SK-N-SH (cell line): ENCODE measurements around the gene RCOR3.
"Not testable (repeated sequence)": the region's sequence is repeated elsewhere in the genome, so short reads cannot be mapped to it uniquely, and the experiment has no call there.

Source experiments
- CTCF ChIP-seq: fragments of 200-600 bp; sonication (generic); IDR thresholded peaks from 2 replicates; pipeline ENCODE4 v1.6.1; 2017; ENCODE audit warnings: antibody characterized with exemption, mild to moderate bottlenecking, moderate library complexity
- EP300 ChIP-seq, 2 experiments: IDR thresholded peaks; 2 replicates each; pipeline versions ENCODE4 v1.4.0 to v1.6.1; 2012; ENCODE audit warnings: borderline replicate concordance in 1 of 2, low read depth in 1 of 2, low read length in 1 of 2
- EZH2phosphoT487 ChIP-seq: fragments of 200-600 bp; sonication (generic); IDR thresholded peaks from 2 replicates; pipeline ENCODE4 v1.6.1; 2017; ENCODE audit warnings: low read depth, mixed run types, mild to moderate bottlenecking, antibody characterized with exemption, moderate library complexity, borderline replicate concordance
- MXI1 ChIP-seq: IDR thresholded peaks from 2 replicates; pipeline ENCODE4 v1.6.1; 2012; ENCODE audit warnings: mild to moderate bottlenecking, low read depth, low read length, improper control_type of control experiment
- NRF1 ChIP-seq: IDR thresholded peaks from 2 replicates; pipeline ENCODE4 v1.6.1; 2012; ENCODE audit warnings: low read depth, mild to moderate bottlenecking, low read length
- PBX3 ChIP-seq: IDR thresholded peaks from 2 replicates; pipeline ENCODE4; 2012
- RAD21 ChIP-seq: IDR thresholded peaks from 2 replicates; pipeline ENCODE4 v1.6.1; 2012; ENCODE audit warnings: mild to moderate bottlenecking, low read length
- REST ChIP-seq: IDR thresholded peaks from 2 replicates; pipeline ENCODE4 v1.6.1; 2012; ENCODE audit warnings: mild to moderate bottlenecking, low read depth, low read length, moderate library complexity
- RXRA ChIP-seq: IDR thresholded peaks from 2 replicates; pipeline ENCODE4 v1.4.0; 2012; ENCODE audit warnings: low read depth, mild to moderate bottlenecking, borderline replicate concordance
- SIN3A ChIP-seq: IDR thresholded peaks from 2 replicates; pipeline ENCODE4 v1.6.1; 2012; ENCODE audit warnings: low read depth, mild to moderate bottlenecking, low read length, moderate library complexity, borderline replicate concordance

- TF ChIP-seq EZH2phosphoT487; CTCF; MXI1; EP300 (IDR thresholded peaks at IDR 0.05; ENCODE audit: borderline replicate concordance in 1 of 2, low read depth in 1 of 2, low read length in 1 of 2); RAD21; REST; SIN3A; RXRA; PBX3; NRF1: not testable (repeated sequence)
Measured at GRCh38 chr1:211243639-211244038, 15.5 kb upstream of the RCOR3 start.
